ENCODE measurements around the gene UGT1A1. TPM values are rescaled to one million over a fixed set of nuclear protein-coding genes. Genes with fewer than 3 reads are reported as not detected.

The UGT1A1 gene
- total RNA-seq, 2 donors from 2014 or later = not detected

DNA sequence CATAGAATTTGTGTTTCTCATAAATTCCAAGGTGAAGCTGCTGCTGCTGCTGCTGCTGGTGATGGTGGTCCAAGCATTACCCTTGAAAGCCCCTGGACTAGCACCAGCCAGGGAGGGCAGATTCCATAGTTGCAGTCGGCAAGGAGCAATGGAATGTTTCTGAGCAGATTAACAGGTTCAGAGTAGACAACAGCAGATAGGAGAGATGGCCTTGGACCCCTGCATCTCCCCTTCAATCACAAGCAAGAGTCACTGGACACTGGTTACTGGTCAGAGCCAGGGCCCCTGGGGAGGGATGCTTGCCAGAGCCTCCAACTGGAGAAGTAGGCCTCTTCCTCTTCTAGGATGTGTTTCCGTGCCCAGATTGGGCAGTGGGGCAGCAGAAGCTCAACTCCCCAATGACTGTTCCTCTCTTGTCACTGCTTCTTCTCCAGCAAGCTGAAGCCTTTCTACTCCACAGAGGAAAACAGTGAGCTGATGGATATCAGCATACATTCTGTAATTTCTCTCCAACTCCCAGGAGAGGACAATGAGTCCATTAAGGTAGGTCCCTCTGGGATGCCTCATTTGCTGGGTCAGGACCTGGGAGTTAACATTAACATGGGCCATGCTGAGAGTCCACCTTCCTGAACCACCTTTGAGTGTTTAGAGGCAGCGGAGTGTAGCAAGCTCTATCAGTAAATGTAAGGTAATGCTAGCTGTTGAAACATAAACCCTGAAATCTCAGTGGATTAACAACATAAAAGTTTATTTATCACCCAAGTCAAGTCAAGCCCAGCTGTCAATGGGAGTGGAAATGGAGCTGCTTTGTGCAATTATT, 53.4 kb downstream of the UGT1A1 start:
- no peaks in the 10 kb centered on the region for H3K9me3 Mint-ChIP-seq
- H3K27me3 Mint-ChIP-seq = peaks cover 16% of the 10 kb centered on the region

DNA sequence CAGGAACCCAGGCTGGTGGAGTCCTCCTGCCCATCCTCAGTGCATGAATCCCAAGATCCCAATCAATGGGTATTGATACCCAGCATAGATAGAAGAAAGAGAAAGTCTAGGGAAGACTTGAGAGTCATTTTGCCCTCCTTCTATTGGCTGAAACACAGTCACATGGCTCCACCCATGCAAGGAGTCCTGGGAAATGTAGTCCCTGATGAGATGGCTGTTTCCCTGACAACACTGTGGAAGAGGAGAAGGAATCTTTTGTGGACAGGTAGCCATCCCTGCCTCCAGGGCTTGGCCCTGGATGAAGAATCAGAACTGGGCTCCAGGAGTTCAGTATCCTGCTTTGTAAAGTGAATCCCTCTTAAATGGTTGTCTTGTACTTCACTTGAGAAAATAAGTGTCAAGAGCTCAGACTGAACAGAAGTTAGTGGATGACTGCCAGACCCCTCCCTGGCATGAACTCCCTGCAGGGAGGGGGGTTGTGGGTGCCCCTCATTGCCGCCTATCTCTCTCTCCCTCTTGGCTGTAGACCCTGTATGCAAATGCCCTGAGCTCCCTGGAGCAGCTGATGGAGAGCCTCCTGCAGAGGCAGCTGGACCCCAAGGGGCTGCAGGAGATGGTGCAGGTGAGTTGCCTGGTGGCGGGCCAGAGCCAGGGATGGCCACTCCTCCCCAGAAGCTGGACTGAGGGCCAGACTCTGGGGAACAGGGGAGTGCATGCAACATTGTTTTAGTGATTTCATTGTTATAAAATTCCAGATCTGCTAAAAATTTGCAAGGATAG, 54.2 kb downstream of the UGT1A1 start:
- no peak for ATAC-seq (replicated peaks)
- H3K27ac Mint-ChIP-seq = no peak overlapping the region
- no peaks in the 10 kb centered on the region for H3K9me3 Mint-ChIP-seq
- no peaks in the 10 kb centered on the region for H3K4me1 Mint-ChIP-seq
- H3K27me3 Mint-ChIP-seq = peaks cover 16% of the 10 kb centered on the region
- no peaks in the 10 kb centered on the region for H3K36me3 Mint-ChIP-seq (ENCODE audit: low read depth)
- no peak overlapping the region for H3K4me3 Mint-ChIP-seq

More for the DNA sequence above, 53.4 kb downstream of the UGT1A1 start:
- no peaks in the 10 kb centered on the region for H3K4me1 Mint-ChIP-seq
- ATAC-seq (replicated peaks) = no peak
- H3K27ac Mint-ChIP-seq = no peak overlapping the region
- H3K36me3 Mint-ChIP-seq (ENCODE audit: low read depth) = no peaks in the 10 kb centered on the region
- no peak overlapping the region for H3K4me3 Mint-ChIP-seq

DNA sequence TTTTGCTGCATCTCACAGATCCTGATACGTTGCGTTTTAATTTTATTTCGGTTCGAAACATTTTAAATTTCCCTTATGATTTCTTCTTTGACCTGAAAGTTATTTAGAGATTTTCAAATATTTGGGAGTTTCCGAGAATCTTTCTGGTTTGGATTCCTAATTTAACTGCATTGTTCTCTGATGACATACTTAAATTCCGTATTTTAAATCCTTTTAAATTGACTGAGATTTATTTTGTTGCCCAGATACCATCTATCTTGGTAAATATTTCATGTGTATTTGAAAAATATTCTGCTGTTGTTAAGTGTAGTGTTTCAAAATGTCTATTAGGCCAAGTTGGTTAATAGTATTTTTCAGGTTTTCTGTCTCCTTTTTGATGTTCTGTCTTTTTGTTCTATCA, 55.8 kb downstream of the UGT1A1 start:
- Mint-ChIP-seq H3K27me3 (peaks cover 14% of the 10 kb centered on the region), H3K4me3 (no peak overlapping the region), H3K4me1 (no peaks in the 10 kb centered on the region), H3K9me3 (no peaks in the 10 kb centered on the region), H3K27ac (no peak overlapping the region), H3K36me3 (ENCODE audit: low read depth) (no peaks in the 10 kb centered on the region)
- ATAC-seq (replicated peaks) = no peak

- H3K4me3 Mint-ChIP-seq = no peak overlapping the region
- no peak overlapping the region for H3K27ac Mint-ChIP-seq
- H3K9me3 Mint-ChIP-seq = no peaks in the 10 kb centered on the region
- peaks cover 12% of the 10 kb centered on the region for H3K27me3 Mint-ChIP-seq
- ATAC-seq (replicated peaks) = no peak
- no peaks in the 10 kb centered on the region for H3K36me3 Mint-ChIP-seq (ENCODE audit: low read depth)
- H3K4me1 Mint-ChIP-seq = no peaks in the 10 kb centered on the region
Measured at GRCh38 chr2:233816334-233816733, 56.3 kb downstream of the UGT1A1 start.

- Mint-ChIP-seq H3K4me3 (no peak overlapping the region), H3K36me3 (ENCODE audit: low read depth) (no peaks in the 10 kb centered on the region), H3K27me3 (peaks cover 12% of the 10 kb centered on the region), H3K27ac (no peak overlapping the region), H3K9me3 (no peaks in the 10 kb centered on the region), H3K4me1 (no peaks in the 10 kb centered on the region)
- ATAC-seq (replicated peaks) = no peak
Measured at GRCh38 chr2:233816771-233817170, 56.7 kb downstream of the UGT1A1 start.

DNA sequence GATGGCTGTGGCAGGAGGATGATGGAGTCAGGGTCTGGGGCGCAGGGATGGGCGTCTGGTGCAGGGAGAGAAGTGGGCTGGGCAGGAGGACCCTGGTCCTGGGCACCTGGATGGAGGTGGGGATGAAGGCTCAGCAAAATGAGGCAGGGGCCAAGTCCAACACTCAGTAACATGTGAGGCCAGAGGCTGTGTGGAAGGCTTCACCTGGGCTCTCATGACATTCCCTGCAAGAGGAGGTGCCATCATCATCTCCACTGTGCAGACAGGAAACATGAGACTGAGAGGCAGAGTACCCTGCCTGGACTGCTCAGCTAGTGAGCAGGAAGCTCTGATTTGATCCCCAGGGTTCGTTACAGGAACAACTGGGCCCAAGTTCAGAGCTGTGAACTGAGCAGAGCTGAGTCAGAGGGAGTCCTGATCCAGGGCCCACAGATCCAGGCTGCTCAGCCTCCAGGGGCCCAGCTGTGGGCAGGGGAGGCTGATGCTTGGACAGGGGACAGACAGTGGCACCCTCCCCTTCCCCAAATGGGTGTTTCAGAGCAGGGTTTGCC, 57.4 kb downstream of the UGT1A1 start:
- H3K27me3 Mint-ChIP-seq = peaks cover 8% of the 10 kb centered on the region
- no peaks in the 10 kb centered on the region for H3K36me3 Mint-ChIP-seq (ENCODE audit: low read depth)
- no peak for ATAC-seq (replicated peaks)
- H3K27ac Mint-ChIP-seq = no peak overlapping the region
- H3K4me1 Mint-ChIP-seq = no peaks in the 10 kb centered on the region
- H3K4me3 Mint-ChIP-seq = no peak overlapping the region
- H3K9me3 Mint-ChIP-seq = no peaks in the 10 kb centered on the region

DNA sequence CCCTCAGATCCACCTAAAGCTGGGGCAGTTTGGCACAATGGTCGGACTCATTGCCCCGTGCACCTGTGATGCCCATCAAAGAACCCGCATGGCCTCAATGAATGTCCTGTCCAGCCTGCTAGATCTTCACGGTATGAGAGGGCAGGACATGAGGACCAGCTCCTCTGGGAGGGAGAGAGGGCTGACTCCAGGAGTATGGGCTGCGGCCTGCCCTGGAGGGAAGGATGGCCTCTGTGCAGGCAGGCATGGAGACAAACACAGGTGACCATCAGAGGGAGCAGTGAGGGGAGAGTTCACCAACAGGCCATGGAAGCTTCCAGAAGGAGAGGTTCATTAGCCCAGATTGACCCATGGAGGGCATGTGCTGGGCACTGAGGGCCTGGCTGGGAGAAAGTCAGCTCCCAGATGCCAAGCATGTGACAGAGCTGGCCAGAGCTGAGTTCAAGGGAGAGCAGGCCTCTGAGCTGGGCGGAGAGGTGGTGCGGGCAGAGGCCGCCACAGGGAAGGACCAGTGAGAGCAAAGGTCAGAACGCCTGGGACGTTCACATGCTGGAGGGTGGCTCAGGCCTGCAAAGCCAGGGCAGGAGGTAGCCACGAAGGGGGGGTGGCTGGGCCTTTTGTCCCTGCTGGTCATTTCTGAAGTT, 58.0 kb downstream of the UGT1A1 start:
- H3K36me3 Mint-ChIP-seq (ENCODE audit: low read depth) = no peaks in the 10 kb centered on the region
- H3K4me3 Mint-ChIP-seq = no peak overlapping the region
- H3K27me3 Mint-ChIP-seq = peaks cover 8% of the 10 kb centered on the region
- H3K9me3 Mint-ChIP-seq = no peaks in the 10 kb centered on the region
- ATAC-seq (replicated peaks) = no peak
- no peaks in the 10 kb centered on the region for H3K4me1 Mint-ChIP-seq
- H3K27ac Mint-ChIP-seq = no peak overlapping the region

DNA sequence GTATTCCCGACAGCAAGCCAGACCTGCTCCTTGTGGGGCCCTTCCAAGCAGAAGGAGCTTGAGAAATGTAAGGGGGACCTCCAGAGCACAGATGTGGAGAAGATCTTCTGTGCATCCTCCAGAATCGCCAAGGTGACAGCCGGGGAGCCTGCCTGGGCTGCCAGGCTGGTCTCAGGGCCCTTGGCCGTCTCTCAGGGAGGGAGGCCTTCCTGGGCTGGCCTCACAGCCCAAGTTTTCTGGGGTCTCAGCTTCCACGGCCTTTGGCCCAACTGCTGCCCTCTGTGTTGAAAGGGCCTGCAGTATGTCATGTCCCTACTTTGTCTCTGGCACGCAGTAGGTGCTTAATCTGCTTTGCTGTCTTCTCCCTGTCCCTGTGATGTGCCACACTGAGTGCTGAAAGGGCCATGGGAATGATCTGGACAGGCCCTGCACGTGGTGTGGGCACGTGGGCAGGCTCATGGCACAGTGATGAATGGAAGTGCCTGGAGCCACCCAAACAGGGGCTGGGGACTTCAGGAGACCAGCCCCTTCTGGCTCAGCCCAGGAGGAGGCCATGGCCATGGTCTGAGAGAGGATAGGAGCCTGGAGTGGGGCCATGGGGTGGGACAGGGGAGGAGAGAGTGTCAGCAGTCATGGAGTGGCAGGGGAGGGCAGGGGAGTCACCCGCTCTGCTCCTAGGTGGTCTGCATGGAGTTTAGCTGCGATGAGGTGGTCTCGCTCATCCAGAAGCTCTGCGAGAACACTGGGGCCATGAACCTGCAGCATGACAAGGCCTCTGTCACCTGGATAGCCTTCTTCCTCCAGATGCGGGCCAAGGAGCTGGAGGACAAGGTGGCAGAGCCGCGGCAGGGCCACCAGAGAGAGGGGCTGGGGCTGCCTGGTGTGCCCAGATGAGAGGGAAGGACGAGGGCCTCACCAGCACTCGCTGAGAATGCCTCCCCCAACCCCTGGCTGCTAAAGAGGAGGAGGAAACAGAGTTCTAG, 58.9 kb downstream of the UGT1A1 start:
- H3K9me3 Mint-ChIP-seq = no peaks in the 10 kb centered on the region
- no peak for ATAC-seq (replicated peaks)
- no peaks in the 10 kb centered on the region for H3K36me3 Mint-ChIP-seq (ENCODE audit: low read depth)
- H3K27ac Mint-ChIP-seq = no peak overlapping the region
- peaks cover 8% of the 10 kb centered on the region for H3K27me3 Mint-ChIP-seq
- H3K4me1 Mint-ChIP-seq = no peaks in the 10 kb centered on the region
- H3K4me3 Mint-ChIP-seq = no peak overlapping the region

DNA sequence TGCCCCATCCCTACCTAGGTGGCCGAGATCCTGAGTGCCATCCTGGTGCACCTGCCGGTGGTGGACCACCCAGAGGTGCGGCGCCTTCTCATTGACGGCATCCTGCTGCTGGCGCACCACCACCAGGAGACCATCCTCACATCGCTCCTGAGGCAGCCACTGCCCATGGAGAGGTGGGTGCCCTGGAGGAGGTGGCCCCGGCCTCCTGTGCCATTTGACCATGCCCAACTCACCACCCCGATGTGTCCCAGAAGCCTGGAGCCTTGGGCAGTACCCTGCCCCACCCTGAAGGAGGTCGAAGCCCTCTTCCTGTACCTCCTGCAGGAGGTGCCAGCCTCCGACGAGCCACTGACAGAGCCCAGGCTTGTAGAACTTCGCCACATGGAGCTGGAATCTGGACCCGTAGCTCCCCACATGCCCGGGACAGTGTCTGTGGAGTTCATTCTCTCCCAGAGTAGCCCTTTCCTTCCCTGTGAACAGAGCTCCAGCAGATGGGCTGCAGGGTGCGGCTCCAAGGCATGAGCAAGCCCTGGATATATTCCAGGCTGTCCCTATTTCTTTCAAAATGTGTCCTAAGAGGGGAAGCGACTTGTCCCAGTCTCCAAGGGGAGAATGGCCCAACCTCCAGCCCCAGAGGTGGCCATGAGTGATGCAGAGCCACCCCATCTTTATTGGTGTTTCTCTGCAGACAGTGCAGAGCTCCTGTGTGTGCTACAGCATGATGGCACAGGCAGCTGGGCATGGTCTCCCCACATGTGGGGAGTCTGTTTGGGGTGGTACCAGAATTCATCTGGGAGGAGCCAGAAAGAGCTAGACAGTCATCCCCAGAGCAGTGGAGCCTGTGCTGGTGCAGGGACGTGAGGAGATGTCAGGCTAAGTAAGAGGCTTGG, 60.1 kb downstream of the UGT1A1 start:
- Mint-ChIP-seq H3K4me1 (no peaks in the 10 kb centered on the region), H3K27ac (no peak overlapping the region), H3K9me3 (no peaks in the 10 kb centered on the region), H3K36me3 (ENCODE audit: low read depth) (no peaks in the 10 kb centered on the region), H3K4me3 (no peak overlapping the region), H3K27me3 (peaks cover 9% of the 10 kb centered on the region)
- no peak for ATAC-seq (replicated peaks)

- H3K4me1 Mint-ChIP-seq = no peaks in the 10 kb centered on the region
- ATAC-seq (replicated peaks) = no peak
- H3K4me3 Mint-ChIP-seq = no peak overlapping the region
- no peak overlapping the region for H3K27ac Mint-ChIP-seq
- no peaks in the 10 kb centered on the region for H3K36me3 Mint-ChIP-seq (ENCODE audit: low read depth)
- peaks cover 13% of the 10 kb centered on the region for H3K27me3 Mint-ChIP-seq
- H3K9me3 Mint-ChIP-seq = no peaks in the 10 kb centered on the region
Measured at GRCh38 chr2:233820774-233821105, 60.7 kb downstream of the UGT1A1 start.

GRCh38 chr2:233821196-233821595, 61.1 kb downstream of the UGT1A1 start:
- Mint-ChIP-seq H3K4me3 (no peak overlapping the region), H3K4me1 (no peaks in the 10 kb centered on the region), H3K27me3 (peaks cover 14% of the 10 kb centered on the region), H3K27ac (no peak overlapping the region), H3K36me3 (ENCODE audit: low read depth) (no peaks in the 10 kb centered on the region), H3K9me3 (no peaks in the 10 kb centered on the region)
- ATAC-seq (replicated peaks) = no peak

DNA sequence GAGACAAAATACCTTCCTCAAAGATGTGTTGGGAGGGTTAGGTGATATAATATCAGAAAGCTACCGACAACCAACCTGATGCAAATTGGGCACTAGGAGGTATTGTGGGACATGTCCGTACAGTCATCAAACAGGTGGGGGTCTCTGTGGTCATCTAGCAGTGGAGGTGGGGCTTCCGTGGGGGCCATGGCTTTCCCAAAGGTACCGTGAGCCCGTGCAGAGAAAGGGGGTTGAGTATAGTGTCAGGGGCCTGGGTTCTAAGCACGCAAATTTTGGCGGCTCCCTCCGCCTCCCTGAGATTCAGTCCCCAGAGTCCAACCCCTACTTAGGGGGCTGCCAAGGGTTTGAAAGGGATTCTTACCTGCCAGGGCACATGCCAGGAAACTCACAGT, 61.6 kb downstream of the UGT1A1 start:
- H3K9me3 Mint-ChIP-seq = no peaks in the 10 kb centered on the region
- no peaks in the 10 kb centered on the region for H3K36me3 Mint-ChIP-seq (ENCODE audit: low read depth)
- H3K4me3 Mint-ChIP-seq = no peak overlapping the region
- H3K4me1 Mint-ChIP-seq = no peaks in the 10 kb centered on the region
- H3K27me3 Mint-ChIP-seq = peaks cover 16% of the 10 kb centered on the region
- ATAC-seq (replicated peaks) = no peak
- no peak overlapping the region for H3K27ac Mint-ChIP-seq

DNA sequence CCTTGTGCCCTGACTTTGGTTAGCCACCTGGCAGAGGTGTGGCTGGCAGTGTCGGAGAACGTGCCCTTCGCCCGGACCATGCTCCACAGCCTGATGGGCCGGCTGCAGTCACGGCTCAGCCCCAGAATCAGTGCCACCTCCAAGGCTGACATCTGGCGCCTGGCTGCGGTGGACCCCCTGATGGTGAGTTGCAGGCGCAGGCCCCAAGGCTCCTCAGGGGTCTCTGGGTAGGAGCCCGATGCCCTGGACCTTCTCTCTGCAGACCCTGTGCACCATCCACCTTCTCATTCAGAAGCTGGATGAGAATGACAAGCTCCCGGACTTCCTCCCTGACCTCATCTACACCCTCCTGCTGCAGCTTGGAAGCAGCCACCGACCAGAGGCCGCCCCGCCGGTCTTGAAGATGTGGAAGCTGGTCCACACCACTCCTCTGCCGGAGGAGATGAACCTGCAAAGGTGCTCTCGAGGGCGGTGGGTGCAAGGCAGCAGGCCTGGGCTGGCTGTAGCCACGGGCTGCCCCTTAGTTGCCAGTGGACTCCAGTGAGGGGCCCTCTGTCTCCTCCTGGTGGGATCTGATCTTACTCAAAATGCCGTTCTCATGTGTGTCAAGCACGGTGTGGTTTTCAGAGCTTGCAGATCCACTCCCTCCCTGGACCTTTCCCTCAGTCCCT, 62.2 kb downstream of the UGT1A1 start:
- Mint-ChIP-seq H3K27me3 (peaks cover 16% of the 10 kb centered on the region), H3K36me3 (ENCODE audit: low read depth) (no peaks in the 10 kb centered on the region), H3K27ac (no peak overlapping the region), H3K9me3 (no peaks in the 10 kb centered on the region), H3K4me3 (no peak overlapping the region), H3K4me1 (no peaks in the 10 kb centered on the region)
- ATAC-seq (replicated peaks) = no peak

All from activated T-helper 17 cell treated with anti-CD3 and anti-CD28 coated beads, Interleukin-2, amount 50 U/mL, for 72 hours (primary cell).